NCI-H345 treated with DMSO at 0.1 percent for 48 hours (cell line): ENCODE data around the gene HDLBP.

Experiments used
- DNase-seq: peaks from one replicate; lab custom pipeline; 2025; ENCODE audit not compliant: unreplicated experiment; lab: John Stamatoyannopoulos, UW

The HDLBP gene

GRCh38 chr2:241229563-241230401 lies 85.7 kb downstream of the HDLBP start:
- DNase-seq = no peak

GRCh38 chr2:241228860-241229516 lies 86.5 kb downstream of the HDLBP start:
- no peak for DNase-seq

GRCh38 chr2:241228081-241228859 lies 87.2 kb downstream of the HDLBP start:
- DNase-seq = no peak

GRCh38 chr2:241227594-241227993 lies 87.9 kb downstream of the HDLBP start:
- DNase-seq = no peak

GRCh38 chr2:241226723-241227572 lies 88.5 kb downstream of the HDLBP start:
- DNase-seq = no peak

GRCh38 chr2:241225983-241226382 lies 89.5 kb downstream of the HDLBP start:
- DNase-seq = no peak

- no peak for DNase-seq
Observed at GRCh38 chr2:241225545-241225944, 89.9 kb downstream of the HDLBP start.

GRCh38 chr2:241224851-241225438 lies 90.5 kb downstream of the HDLBP start:
- DNase-seq = no peak

GRCh38 chr2:241224018-241224850 lies 91.2 kb downstream of the HDLBP start:
- DNase-seq = no peak

- no peak for DNase-seq
Observed at GRCh38 chr2:241223211-241224017, 92.1 kb downstream of the HDLBP start.

GRCh38 chr2:241219856-241220356 lies 95.6 kb downstream of the HDLBP start:
- DNase-seq = no peak

- no peak for DNase-seq
Observed at GRCh38 chr2:241219030-241219382, 96.5 kb downstream of the HDLBP start.

GRCh38 chr2:241218131-241219029 lies 97.1 kb downstream of the HDLBP start:
- no peak for DNase-seq

- no peak for DNase-seq
Observed at GRCh38 chr2:241217320-241218031, 98.0 kb downstream of the HDLBP start.

GRCh38 chr2:241216211-241216761 lies 99.2 kb downstream of the HDLBP start:
- DNase-seq = no peak

- no peak for DNase-seq
Observed at GRCh38 chr2:241215421-241215820, 100.1 kb downstream of the HDLBP start.

GRCh38 chr2:241214766-241215165 lies 100.7 kb downstream of the HDLBP start:
- DNase-seq = no peak
